ENCODE data around the gene DNAH17. TPM values are rescaled to one million over a fixed set of nuclear protein-coding genes. Genes with fewer than 3 reads are reported as not detected.

DNAH17 gene
- total RNA-seq, 4 donors from 2014 or later: 0.19 to 0.31 TPM; not detected in 2

DNA sequence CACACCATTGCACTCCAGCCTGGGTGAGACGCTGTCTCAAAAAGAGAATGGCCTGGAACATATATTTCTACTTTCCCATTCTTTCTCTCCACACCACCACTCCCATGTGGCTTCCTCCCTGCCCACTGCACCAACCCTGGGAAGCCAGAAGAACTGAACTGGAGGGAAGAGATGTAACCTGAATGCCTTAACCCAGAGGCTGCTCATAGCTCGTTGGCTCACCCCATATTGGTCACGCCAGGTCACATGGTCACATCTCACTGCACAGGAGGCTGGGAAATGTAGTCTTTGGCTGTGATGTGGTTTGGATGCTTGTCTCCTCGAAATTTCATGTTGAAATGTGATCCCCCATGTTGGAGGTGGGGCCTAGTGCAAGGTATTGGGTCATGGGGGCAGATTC, 5.9 kb upstream of the DNAH17 start:
- Histone ChIP-seq H3K36me3 (no peaks in the 10 kb centered on the region), H3K4me3 (no peak overlapping the region), H3K27ac (no peak overlapping the region), H3K4me1 (no peaks in the 10 kb centered on the region), H3K9me3 (no peaks in the 10 kb centered on the region), H3K27me3 (peaks cover 0 to 22% (median 0%) of the 10 kb centered on the region in 4 donors)
- 48 to 60% methylated on average over 2 to 4 of the region's 4 CpGs for WGBS, 2 donors
- TF ChIP-seq POLR2A (IDR thresholded peaks at IDR 0.05) (no peak), CTCF (IDR thresholded peaks at IDR 0.05) (no peak)
- DNase-seq: no peak
- intact Hi-C loops (cut with DNase I): no loop called here

GRCh38 chr17:78581304-78581703, 4.1 kb upstream of the DNAH17 start:
- intact Hi-C loops (cut with DNase I): no loop called here
- TF ChIP-seq POLR2A (IDR thresholded peaks at IDR 0.05): no peak
- no peak for TF ChIP-seq CTCF (IDR thresholded peaks at IDR 0.05)
- WGBS, 2 donors: 76 to 90% methylated on average over 4 to 5 of the region's 5 CpGs
- Histone ChIP-seq H3K4me1 (no peaks in the 10 kb centered on the region), H3K27ac (no peak overlapping the region), H3K4me3 (no peak overlapping the region), H3K36me3 (no peaks in the 10 kb centered on the region), H3K9me3 (no peaks in the 10 kb centered on the region), H3K27me3 (peaks cover 0 to 14% (median 0%) of the 10 kb centered on the region in 4 donors)
- DNase-seq: no peak

DNA sequence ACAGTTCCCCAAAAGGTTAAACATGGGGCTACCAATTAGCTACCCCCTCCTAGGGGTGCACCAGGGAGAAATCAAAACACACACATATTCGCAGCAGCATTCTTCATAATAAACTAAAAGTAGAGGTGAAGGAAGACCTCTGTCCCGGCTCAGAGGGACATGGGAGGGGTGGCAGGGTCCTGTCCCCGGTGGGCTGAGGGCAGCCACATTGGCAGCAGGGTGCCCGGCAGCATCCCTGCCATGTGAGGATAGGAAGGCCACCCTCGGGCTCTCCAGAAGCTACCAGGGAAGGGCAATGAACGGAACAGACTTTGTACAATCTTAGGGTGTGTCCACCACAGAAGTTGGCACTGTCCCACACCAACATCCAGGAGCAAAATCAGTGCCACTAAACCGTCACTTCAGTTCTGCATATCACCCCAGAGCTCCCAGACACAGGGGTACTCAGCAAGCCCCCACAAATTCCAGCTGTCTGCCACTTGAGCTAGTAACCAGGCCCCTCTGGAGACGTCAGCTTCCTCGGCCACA, 3.1 kb upstream of the DNAH17 start:
- TF ChIP-seq CTCF (IDR thresholded peaks at IDR 0.05) (no peak), POLR2A (IDR thresholded peaks at IDR 0.05) (no peak)
- Histone ChIP-seq H3K27ac (no peak overlapping the region), H3K36me3 (no peaks in the 10 kb centered on the region), H3K4me3 (no peak overlapping the region), H3K4me1 (no peaks in the 10 kb centered on the region), H3K27me3 (peaks cover 0 to 7% (median 0%) of the 10 kb centered on the region in 4 donors), H3K9me3 (no peaks in the 10 kb centered on the region)
- 57 to 79% methylated on average over 6 of the region's 9 CpGs for WGBS, 2 donors
- no peak for DNase-seq
- intact Hi-C loops (cut with DNase I): no loop called here

DNA sequence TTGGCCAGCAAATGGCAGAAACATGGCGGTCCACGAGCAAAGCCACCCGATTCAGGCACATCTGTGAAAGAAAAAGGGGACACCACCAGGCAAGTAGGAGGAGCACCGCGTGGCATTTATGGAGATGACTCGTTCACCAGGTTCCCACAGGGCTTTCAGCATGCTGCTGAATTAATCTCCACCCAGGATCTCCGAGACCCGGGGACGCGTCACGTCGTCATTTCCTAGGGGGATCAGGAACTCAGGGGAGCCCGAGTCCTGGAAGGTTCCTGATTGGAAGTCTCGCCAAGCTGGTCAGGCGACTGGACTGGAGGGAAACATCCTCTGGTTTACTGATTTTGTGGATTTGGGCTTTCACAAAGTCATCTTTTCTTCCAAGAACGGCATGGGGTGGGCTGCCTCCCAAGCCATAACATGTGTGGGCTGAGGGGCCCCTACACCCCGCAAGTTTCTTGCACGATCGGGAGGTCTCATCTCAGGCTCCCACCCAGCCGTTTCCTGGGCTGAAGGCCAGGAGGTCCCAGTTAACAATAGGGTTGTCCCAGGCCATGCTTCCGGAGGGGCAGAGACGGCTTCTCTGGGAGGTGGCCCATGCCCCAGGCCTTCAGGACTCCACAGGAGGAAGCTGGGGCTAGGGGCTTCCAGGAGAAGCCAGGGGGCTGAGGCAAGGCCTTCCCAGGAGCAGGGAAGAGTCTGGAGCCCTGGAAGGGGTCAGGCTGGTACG, 645 bp downstream of the DNAH17 start:
- no peak for TF ChIP-seq POLR2A (IDR thresholded peaks at IDR 0.05)
- TF ChIP-seq CTCF (IDR thresholded peaks at IDR 0.05): no peak
- Histone ChIP-seq H3K4me3 (no peak overlapping the region), H3K27ac (no peak overlapping the region), H3K9me3 (no peaks in the 10 kb centered on the region), H3K27me3 (peaks cover 0 to under 1% (median 0%) of the 10 kb centered on the region in 4 donors), H3K36me3 (no peaks in the 10 kb centered on the region), H3K4me1 (no peaks in the 10 kb centered on the region)
- intact Hi-C loops (cut with DNase I): no loop called here
- WGBS, 2 donors: 79 to 87% methylated on average over 9 to 10 of the region's 23 CpGs
- no peak for DNase-seq

GRCh38 chr17:78575899-78576298, 1.3 kb downstream of the DNAH17 start:
- DNase-seq: no peak
- Histone ChIP-seq H3K36me3 (no peaks in the 10 kb centered on the region), H3K27ac (no peak overlapping the region), H3K9me3 (no peaks in the 10 kb centered on the region), H3K4me3 (no peak overlapping the region), H3K27me3 (peaks cover 0 to 5% (median 0%) of the 10 kb centered on the region in 4 donors), H3K4me1 (no peaks in the 10 kb centered on the region)
- intact Hi-C loops (cut with DNase I): no loop called here
- 78 to 88% methylated on average over 7 of the region's 7 CpGs for WGBS, 2 donors
- TF ChIP-seq CTCF (IDR thresholded peaks at IDR 0.05) (no peak), POLR2A (IDR thresholded peaks at IDR 0.05) (no peak)

All from esophagus squamous epithelium (tissue), 5 donors.